Stimulated activated CD4-positive, alpha-beta T cell treated with anti-CD3 and anti-CD28 coated beads, Interleukin-2, amount 100 ng/mL, for 48 hours (primary cell): ENCODE measurements around the gene BSN.

Experiments used
- DNase-seq, 2 donors: peaks; one replicate each; pipeline ENCODE4 v3.0.0-alpha.2; 2020

Gene BSN

DNA sequence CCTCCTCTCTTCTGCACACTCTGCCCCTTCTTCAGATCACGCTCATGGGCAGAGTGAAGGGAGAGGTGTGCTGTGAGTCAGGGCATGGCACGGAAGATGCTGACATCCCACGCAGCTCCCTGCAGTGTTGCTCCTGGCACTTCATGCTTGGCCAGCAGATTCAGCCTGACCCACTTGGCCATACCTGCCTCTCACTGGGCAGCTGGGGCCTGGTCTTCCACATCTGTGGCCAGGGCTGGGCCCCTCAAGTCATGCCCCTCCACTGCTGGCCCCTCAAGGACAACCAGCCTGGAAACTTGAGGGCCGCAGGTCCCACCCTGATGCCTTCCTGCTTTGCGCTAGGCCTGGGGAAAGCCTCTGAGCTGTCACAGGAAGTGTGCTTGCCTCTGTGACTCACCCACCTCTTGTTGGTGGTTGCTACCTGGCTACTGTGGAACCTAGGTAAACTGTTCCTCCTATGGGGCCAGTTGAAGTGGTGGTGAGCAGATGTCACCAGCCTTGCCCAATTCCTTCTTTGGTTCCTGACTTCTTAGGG lies 48.7 kb downstream of the BSN start:
- peak; percentile 33 to 43 for DNase-seq

DNA sequence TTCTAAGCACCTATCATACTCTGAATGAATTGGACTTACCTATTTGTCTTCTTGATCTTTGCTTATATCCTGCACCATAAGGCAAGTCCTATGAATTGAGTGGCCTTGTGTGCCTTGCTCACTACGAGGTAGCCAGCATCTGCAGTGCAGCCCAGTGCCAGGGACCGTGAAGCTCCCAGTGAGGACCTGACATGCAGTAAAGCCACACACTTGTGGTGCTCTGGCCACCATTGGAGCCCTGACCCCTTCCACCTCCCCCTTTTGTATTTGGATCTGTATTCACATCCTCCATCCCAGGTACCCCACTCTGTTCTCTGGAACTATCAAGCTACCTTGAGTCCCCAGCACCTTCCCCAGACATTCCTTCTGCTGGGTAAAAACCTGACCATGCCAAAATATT lies 52.1 kb downstream of the BSN start:
- DNase-seq: no peak

DNA sequence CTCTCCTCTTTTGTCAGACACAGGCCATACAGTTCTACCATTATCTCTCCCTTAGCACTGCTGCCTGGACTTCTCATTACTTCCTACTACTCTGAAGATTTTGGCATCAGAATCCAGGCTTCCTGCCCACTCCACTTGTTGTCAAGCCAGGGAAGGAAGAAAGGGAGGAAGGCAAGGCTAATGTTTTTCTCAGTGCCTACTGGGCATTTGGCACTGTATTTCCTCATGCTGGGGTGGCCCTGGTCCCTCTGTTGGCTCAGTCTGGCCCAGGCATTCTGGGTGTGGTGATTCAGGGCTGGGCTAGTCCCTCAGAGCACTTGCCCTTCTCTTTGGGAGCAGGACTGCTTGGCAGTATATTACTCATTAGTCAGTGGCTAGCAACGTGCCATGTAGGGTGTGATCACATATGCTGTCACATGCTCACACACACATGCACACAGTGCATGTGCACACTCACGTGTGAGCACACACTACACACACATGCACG lies 52.9 kb downstream of the BSN start:
- DNase-seq: no peak

DNA sequence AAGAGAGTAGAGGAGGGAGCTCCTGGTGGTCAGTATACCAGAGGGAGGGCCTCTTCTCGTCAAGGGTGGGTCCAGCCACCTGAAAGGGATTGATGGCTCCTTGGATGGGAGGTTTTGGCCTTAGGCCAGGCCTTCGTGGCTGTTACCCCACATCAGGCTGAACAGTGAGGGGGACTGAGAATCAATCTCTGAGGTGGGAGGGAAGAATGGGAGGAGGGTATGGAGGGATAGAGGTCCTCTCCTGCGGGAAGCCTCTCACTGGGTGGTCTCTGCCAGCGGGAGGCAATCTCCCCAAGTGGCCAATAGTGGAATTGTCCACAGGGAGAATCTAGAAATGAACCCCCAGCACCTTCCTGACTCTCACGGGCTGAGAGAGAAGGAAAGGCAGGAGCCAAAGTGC lies 53.5 kb downstream of the BSN start:
- DNase-seq: no peak

DNA sequence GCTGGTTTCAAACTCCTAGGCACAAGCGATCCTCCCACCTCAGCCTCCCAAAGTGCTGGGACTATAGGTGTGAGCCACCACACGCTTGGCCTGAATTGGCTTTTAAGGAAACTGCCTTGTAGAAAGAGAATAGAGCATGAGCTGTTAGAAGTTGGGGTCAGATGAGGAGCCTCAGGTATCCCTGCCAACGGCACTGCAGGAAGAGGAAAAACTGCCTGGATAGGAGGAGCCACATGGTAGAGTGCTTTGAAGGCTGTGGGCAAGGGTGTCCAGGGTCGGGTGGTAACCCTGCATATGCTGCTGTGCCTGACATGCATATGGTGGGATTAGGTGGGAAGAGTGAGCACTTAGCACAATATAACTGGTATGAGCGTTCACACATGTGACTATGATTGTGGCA lies 55.0 kb downstream of the BSN start:
- DNase-seq: no peak

GRCh38 chr3:49609815-49610214 lies 55.5 kb downstream of the BSN start:
- no peak for DNase-seq

DNA sequence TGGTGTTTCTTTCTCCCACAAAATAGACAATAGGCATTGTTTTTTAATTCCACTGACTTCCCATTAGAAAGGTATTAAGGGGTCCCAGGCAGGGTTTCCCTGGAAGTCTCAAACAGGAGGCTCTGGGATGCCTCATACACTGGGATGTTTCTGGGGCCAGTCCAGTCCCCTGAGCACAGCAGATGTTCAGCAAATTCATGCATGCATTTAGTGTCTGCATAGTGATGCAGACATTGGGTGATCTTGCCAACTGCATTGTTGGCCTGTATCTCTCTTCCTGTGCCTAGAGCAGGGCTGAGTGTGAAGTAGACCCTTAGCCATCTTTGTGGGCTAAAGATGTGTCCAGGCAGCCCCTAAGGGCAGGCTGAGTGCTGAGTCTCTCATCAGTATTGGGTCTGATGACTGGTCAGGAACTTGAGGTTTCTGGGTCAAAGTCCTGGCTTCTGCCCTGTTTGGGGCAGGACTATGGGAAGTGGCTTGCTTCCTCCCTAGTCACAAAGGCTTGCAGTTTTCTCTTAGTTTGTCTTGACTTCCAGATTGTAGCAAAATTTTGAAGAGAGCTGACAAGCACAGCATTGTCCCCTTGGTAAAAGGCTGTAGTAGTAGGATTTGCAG lies 56.5 kb downstream of the BSN start:
- DNase-seq: no peak

GRCh38 chr3:49611291-49611690 lies 57.0 kb downstream of the BSN start:
- no peak for DNase-seq

DNA sequence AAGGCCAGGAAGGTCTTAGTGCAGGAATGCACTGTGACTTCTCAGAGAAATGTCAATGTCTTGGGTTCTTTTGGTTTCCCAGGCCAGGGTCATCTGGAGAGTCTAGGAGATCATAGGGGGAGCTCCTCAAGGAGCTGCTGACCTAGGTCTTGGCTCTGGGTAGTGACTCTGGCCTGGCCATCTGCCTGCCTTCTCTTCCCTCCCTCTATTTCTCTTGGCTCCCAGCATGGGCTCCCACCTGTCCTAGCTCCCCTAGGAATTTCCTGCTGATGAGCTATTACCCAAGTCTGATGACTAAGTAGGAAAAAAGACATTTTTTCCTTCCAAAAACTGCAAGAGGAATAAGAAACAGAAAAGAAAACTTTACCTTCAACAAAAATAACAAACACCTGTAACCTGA lies 57.4 kb downstream of the BSN start:
- DNase-seq: no peak

DNA sequence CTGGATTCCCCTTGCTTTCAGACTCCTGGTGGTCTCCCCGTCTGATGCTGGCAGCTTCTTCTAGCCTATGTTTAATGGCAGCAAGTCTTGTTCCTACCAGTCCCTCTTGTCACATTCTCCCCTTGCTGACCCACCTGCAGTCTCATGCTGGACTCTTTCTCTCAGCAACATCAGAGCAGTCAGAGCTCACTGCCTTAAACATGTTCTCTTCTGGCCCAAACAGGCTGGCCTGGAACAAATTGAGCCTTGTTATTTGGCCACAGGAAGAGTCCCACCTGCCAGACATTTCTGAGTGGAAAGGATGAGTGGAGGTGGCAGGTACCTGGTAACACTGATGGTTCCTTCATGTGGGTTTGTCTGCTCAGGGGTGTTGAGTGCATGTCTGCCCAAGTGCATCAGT lies 60.7 kb downstream of the BSN start:
- no peak for DNase-seq

GRCh38 chr3:49616061-49616460 lies 61.8 kb downstream of the BSN start:
- DNase-seq: no peak

- no peak for DNase-seq
Observed at GRCh38 chr3:49616491-49616941, 62.2 kb downstream of the BSN start.

GRCh38 chr3:49617390-49618013 lies 63.2 kb downstream of the BSN start:
- no peak for DNase-seq

GRCh38 chr3:49618412-49618811 lies 64.1 kb downstream of the BSN start:
- DNase-seq: no peak

DNA sequence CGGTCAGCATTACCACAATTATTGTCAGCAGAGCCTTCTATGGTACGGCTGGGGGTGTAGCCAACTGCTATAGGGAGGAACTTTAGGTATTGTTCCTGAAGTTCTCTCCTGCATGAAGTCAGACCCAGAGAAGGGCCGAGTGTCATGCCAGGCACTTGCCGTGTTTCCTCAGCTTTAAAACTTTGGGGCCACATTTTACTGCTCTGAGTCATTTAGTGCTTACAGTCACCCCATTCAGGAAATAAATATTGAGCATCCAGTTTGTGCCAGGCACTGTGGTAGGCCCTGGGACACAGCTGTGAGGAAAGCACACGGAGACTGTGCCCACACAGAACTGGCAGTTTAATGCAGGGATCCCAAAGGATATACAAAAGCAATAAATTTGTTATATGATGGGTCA lies 65.4 kb downstream of the BSN start:
- no peak for DNase-seq

DNA sequence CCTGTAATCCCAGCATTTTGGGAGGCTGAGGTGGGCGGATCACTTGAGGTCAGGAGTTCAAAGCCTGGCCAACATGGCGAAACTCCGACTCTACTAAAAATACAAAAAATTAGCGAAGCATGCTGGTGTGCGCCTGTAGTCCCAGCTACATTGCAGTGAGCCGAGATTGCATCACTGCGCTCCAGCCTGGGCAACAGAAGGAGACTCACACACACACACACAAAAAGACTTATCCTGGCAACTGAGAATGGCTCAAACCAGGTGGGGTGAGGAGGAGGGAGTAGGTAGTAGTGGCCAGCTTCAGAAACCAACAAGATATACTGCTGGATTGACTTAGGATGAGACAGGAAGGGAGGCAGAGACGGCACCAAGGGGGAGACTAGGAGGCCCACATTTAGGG lies 66.5 kb downstream of the BSN start:
- no peak for DNase-seq

- no peak for DNase-seq
Observed at GRCh38 chr3:49623071-49623470, 68.8 kb downstream of the BSN start.

- DNase-seq: no peak
Observed at GRCh38 chr3:49625071-49625470, 70.8 kb downstream of the BSN start.

DNA sequence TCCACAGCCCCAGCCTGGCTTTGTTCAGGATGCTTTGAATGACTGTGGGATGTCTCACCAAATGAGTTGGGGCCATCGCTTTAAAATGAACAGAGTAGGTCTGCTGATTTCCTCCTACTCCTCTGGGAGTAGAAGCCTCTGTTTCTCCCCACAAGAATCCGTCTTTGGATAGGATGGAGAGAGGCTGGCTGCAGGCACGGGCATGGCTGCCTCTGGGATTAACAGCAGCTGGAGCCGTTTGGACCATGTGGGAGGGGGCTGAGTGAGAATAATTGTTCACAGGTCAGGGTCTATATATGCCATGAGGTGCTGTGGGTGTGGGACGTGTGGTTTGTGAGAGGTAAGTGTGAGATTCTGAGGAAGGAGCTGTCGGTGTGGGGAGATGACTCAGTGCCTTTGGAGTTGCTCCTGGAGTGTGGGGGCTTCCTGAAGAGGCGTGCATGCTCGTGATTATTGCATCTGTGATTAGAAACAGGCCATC lies 71.9 kb downstream of the BSN start:
- no peak for DNase-seq

GRCh38 chr3:49626796-49627195 lies 72.5 kb downstream of the BSN start:
- no peak for DNase-seq

GRCh38 chr3:49627634-49628033 lies 73.4 kb downstream of the BSN start:
- DNase-seq: no peak

DNA sequence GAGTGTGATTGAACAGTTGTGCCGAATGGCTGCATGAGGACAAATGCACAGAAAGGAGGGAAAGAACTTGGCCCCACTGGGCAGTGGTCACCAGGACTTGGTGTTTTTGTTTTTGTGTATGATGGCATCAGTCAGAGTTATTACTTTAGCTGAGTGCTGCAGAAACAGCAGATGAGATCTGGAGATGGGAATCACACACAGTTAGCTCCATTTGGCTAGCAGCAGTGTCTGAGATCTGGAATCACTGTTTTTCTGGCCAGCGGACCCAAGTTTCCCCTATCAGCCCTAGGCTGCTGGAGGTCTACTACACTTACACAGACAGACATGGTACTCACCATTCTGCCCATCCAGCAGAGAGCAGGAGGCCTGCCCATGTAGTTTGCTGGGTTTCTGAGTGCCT lies 74.0 kb downstream of the BSN start:
- DNase-seq: no peak

GRCh38 chr3:49629451-49629850 lies 75.2 kb downstream of the BSN start:
- no peak for DNase-seq

GRCh38 chr3:49629866-49630265 lies 75.6 kb downstream of the BSN start:
- DNase-seq: no peak

GRCh38 chr3:49630784-49631183 lies 76.5 kb downstream of the BSN start:
- DNase-seq: no peak
